Activated CD8-positive, alpha-beta memory T cell treated with anti-CD3 and anti-CD28 coated beads, Interleukin-2, amount 50 U/mL, for 1 hour (primary cell): ENCODE data around the gene WDR81.
"Not testable (repeated sequence)": the region's sequence is repeated elsewhere in the genome, so short reads cannot be mapped to it uniquely, and the experiment has no call there.

Experiments used
- DNase-seq: peaks from one replicate; pipeline ENCODE4 v3.0.0-alpha.2; 2020; ENCODE audit errors: extremely low read depth

WDR81 gene

GRCh38 chr17:1730326-1731193 is 6.1 kb downstream of the WDR81 start:
- DNase-seq = no peak

- DNase-seq = no peak
These were observed 6.6 kb downstream of the WDR81 start for GRCh38 chr17:1731194-1731506.

DNA sequence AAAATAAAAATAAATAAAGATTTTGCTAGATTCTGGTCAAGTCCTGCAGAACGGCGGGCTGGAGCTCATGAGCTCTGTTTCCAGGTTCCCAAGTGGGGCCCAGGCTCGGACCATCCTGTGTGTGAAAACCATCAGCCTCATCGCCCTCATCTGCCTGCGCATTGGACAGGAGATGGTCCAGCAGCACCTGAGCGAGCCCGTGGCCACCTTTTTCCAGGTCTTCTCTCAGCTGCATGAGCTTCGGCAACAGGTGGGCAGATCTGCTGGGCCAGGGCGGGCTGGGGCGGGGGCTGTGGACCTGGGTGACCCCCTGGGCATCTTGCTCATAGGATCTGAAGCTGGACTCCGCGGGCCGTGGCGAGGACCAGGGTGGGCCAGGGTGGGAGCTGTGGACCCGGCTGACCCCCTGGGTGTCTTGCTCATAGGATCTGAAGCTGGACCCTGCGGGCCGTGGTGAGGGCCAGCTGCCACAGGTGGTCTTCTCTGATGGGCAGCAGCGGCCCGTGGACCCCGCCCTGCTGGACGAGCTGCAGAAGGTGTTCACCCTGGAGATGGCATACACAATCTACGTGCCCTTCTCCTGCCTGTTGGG is 7.8 kb downstream of the WDR81 start:
- no peak for DNase-seq

DNA sequence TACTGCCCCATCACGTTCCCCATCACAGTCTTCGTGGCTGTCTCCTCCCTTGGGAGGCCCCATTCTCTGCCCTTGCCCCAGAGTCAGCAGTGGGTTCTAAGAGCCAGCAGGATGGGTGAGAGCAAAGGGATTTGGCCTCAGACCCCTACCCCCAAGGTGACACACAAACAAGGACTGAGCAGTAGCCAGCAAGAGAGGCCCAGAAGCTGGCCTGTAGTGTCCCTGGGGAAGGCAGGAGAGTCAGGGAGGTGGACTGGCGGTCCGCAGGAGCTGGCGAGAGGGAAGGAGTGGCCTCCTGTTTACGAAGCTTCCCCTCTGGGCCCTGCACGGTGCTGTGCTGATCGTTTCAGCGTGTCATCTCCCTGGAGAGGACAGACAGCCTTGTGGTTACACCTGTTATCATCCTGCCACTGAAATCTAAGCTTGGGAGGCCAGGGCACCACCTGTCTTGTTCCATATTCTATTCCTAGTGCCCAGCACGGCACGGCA is 8.4 kb downstream of the WDR81 start:
- no peak for DNase-seq

GRCh38 chr17:1733759-1734158 is 9.3 kb downstream of the WDR81 start:
- no peak for DNase-seq

DNA sequence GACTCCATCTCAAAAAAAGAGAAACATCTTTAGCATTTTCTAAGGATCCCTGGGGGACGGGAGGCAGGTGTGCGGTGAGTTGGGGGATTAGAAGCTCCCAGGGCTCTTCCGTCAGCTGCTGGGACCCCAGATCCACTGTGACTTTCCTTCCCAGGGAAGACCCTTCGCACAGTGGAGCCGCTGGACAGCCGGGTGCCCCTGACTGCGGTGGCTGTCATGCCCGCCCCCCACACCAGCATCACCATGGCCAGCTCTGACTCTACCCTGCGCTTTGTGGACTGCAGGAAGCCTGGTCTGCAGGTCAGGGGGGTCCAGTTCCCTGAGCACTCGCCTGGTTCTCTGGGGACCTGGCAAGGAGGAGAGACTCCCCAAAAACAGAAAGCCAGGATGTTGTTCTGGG is 10.9 kb downstream of the WDR81 start:
- no peak for DNase-seq

DNA sequence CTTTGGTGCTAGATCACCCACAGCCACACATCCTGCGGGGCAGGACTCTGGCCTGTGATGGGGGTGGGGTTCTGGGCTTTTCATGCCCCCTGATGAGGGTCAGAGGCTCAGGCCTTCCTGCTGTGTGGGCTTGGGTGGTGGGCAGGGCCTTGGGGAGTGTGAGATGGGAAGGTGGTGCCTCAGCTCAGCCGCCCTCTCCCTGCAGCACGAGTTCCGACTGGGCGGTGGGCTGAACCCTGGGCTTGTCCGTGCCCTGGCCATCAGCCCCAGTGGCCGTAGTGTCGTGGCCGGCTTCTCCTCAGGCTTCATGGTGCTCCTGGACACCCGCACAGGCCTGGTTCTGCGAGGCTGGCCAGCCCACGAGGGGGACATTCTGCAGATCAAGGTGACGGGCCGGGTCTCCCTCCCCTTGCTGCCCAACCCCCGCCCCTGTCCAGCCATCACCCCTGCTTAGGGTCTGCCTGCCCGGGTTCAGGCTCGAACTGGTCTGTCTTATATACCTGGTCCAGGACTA is 11.4 kb downstream of the WDR81 start:
- DNase-seq = no peak

GRCh38 chr17:1736348-1737281 is 12.1 kb downstream of the WDR81 start:
- no peak for DNase-seq

DNA sequence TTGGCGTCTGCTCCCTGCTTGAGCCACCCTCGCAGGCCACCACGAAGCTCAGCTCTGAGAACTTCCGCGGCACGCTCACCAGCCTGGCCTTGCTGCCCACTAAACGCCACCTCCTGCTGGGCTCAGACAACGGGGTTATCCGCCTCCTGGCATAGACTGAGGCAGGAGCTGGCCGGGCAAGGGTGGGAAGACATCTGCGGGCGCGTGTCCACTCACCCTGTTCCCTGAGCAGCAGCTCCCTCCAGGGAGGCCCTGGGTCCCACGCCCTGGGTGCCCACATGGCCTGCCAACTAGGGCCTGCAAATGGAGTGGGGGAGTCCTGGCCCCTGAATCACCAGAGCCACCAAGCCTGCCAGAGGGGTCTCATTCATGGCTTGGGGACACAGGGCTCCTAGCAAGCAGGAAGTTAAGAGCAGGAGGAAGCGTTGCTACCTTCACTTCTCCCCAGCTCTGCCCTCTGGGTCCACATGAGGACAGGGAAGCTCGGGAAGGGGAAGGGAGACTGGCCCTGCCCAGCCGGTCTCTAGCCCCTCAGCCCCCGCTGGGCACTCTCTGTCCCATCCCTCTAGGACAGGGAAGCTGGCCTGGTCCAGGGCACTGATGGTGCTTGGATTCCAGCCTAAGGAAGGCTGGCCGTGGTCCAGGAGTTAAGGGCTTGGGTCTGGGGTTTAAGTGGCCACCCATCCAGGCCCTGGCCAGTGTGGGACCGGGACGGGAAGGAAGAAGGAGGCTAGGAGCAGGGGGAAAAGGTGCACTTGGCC is 13.2 kb downstream of the WDR81 start:
- no peak for DNase-seq

GRCh38 chr17:1741899-1742298 is 17.4 kb downstream of the WDR81 start:
- DNase-seq = not testable (repeated sequence)

DNA sequence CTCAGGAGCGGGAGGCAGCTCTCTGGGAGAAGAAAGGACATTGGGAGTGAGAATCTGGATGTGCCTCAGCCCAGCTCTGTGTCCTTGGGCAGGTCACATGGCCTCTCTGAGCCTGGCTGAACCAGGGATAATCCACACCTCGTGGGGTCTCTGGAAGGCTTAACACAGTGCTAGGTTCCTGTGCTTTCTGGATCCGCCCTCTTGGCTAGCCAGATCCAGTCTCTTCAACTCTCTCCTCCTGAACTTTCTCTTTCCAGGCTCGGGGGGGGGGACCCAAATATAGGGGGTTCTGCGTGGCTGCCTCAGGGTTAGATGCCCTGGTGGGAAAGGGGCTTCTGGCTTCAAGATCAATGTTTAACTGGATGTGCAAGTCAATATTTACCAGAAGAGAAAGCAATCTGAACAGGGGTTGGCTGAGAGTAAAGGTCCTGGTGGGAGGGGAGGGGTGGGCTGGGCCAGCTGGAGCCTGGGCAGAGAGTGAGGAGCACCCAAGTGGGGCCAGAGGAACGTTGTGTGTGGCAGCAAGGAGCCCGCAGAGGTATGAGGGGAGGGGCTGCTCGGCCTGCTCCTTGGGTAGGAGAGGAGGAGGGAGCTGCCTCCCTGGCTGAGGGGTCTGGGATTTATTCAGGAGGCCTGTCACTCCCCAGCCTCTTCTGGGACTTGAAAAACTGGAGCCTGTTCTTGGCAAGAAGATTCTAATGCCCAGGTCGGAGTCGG is 18.0 kb downstream of the WDR81 start, which contains the start of gene SERPINF2:
Gene SERPINF2 (plus strand): TSS at position 501 of the 717 bp plus-strand sequence. CDS start 2,125 bp downstream, outside the sequence.
- no peak for DNase-seq

DNA sequence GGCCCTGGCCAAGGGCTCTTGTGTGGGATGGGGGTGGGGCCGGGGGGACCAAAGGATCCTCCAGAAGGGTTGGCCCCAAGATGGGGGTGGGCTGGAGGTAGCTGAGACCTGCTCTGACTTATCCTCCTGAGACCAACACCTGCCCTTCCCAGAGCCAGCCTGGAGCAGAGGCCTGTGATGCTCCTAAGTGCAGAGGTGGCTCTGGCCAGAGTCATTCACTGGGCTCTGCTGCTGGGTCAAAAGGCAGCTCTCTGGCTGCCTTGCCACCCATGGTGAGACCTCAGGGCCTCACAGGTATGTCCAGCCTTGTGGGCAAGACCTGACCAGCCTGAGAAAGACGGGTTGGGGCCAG is 18.6 kb downstream of the WDR81 start:
- no peak for DNase-seq

GRCh38 chr17:1744551-1745512 is 20.3 kb downstream of the WDR81 start:
- DNase-seq = no peak

GRCh38 chr17:1745513-1746020 is 21.1 kb downstream of the WDR81 start:
- DNase-seq = no peak

- no peak for DNase-seq
These were observed 22.6 kb downstream of the WDR81 start for GRCh38 chr17:1746975-1747543.

- no peak for DNase-seq
These were observed 26.1 kb downstream of the WDR81 start for GRCh38 chr17:1750628-1751027.

- no peak for DNase-seq
These were observed 28.1 kb downstream of the WDR81 start for GRCh38 chr17:1752425-1753262.
